H1 (cell line): ENCODE results near the gene EPB41L3. TPM values are rescaled to one million over a fixed set of nuclear protein-coding genes. Genes with fewer than 3 reads are reported as not detected.

Source experiments
- CEBPB ChIP-seq: IDR thresholded peaks from 2 replicates; pipeline ENCODE4 v1.6.1; 2012; ENCODE audit warnings: low read depth, low read length
- POLR2AphosphoS5 ChIP-seq: IDR thresholded peaks from 2 replicates; pipeline ENCODE4 v1.6.1; 2011; ENCODE audit warnings: low read depth, low read length
- RXRA ChIP-seq: IDR thresholded peaks from 2 replicates; pipeline ENCODE4 v1.6.1; 2011; ENCODE audit warnings: low read depth, mild to moderate bottlenecking, low read length, moderate library complexity; ENCODE audit not compliant: insufficient read depth
- SIRT6 ChIP-seq: IDR thresholded peaks from one replicate; pipeline ENCODE4 v1.7.1; 2012; ENCODE audit warnings: low read length, inconsistent platforms
- polyA plus RNA-seq, 7 experiments: library from polyadenylated mRNA; depleted of rRNA in 3 of 7; stranded (reverse) in 5 of 7; unstranded in 2 of 7; fragments of >200 nt in 5 of 7; fragments of 200-250 nt in 2 of 7; gene quantifications; 1 replicate in 5 of 7; 2 replicates in 1 of 7; 4 replicates in 1 of 7; pipeline versions ENCODE4 v1.2.1 to v1.2.3, GENCODE V29; 2011 to 2013; ENCODE audit warnings: missing spikeins in 2 of 7, mixed read lengths in 2 of 7
- total RNA-seq: library from RNA; stranded (reverse); fragmentation: NEBNext Ultra II Directional; extraction: Animal tissue kit (Norgen Biotek cat#: 25700); gene quantifications from 2 replicates; pipeline ENCODE4 v1.2.1, GENCODE V29; 2021

The EPB41L3 gene
- total and polyA plus RNA-seq, 2 of the 8 experiments (the other 6 are each of a cell fraction or from before 2014, with no cell fraction given): 7.9 to 16.1 TPM

- TF ChIP-seq RXRA (no peak), POLR2AphosphoS5 (no peak), CEBPB (no peak), SIRT6 (no peak)
Observed at GRCh38 chr18:5481621-5482020, 62.2 kb downstream of the EPB41L3 start (continued).
